Hippocampal formation (tissue), 2 donors: ENCODE results near the gene DCD.
"Not testable (repeated sequence)": the region's sequence is repeated elsewhere in the genome, so short reads cannot be mapped to it uniquely, and the experiment has no call there.

Source experiments
- DNase-seq, 2 donors: peaks; one replicate each; lab custom pipeline; 2025; lab: John Stamatoyannopoulos, UW

Gene DCD, protein sequence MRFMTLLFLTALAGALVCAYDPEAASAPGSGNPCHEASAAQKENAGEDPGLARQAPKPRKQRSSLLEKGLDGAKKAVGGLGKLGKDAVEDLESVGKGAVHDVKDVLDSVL

GRCh38 chr12:54648265-54648664 is at the start of gene DCD:
DCD (minus strand) TSS chr12:54648365; CDS start chr12:54648303, 62 bp downstream.
- no peak for DNase-seq

DNA sequence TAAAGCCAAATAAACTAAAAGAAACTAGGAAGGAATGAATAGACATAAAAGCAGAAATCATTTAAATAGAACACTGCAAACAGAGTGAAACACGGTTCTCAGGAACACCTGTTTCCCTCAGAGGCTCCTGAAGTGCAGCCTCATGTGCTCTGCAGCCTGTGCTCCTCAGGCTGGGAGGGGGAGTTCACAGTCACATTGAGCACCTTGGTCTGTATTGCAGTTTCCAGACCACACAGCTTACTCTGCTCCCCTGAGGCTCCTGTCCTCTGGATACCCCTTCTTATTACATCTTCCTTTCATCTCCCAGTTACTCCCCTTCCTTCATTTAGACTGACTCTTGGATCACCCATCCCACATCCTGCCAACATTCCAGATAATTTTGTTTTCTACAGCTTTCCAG is 49.7 kb upstream of the DCD start:
- DNase-seq = no peak

GRCh38 chr12:54692353-54692752 is 44.2 kb upstream of the DCD start:
- no peak for DNase-seq

- DNase-seq = no peak
Observed at GRCh38 chr12:54689984-54690383, 41.8 kb upstream of the DCD start.

DNA sequence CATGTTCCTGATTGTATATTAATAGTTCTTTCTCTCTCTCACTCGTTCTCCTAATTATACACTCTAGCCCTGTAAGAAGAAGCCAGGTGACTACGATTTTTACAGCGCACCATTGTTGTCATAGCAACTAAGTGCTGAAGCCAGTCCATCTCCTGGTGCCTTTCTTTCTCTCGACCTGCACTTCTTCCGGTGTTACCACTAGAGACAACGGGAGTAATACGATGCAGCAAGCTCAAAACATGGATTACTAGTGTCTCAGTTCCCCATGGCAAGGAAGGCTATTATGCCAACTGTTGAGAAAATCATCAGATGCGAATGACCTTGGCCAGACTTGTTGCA is 40.8 kb upstream of the DCD start:
- DNase-seq = no peak

DNA sequence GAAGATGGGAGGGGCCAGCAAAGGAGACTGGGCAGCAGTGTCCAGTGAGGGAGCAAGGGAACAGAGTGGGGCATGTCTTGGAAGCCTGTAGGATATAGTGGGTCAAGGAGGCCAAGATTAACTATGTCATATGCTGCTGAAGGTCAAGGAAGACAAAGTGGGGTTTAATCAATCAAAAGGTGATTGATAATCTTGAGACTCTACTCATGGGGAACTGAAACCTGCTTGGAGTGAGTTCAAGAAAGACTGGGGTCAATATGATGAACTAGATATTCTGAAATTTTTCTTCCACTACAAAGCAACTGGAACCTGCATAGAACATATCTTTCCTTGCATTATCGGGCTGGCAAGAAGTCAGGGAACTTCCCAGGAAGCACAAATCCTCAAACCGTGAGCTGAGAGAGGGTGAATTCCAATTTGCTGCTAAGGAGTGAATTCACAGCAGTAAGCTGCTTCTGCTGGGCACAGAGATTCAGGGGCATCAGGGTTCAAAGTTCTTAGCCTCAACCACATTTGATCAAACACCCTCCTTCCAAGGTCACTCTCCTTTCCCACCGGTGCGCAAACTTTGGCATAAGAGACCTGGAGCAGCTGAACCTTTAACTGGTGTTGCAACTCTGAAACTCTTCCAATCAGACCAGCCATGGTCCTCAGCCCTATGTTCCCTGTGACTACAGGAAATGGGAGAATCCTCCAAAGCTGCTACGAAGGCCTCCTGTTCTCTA is 40.3 kb upstream of the DCD start:
- DNase-seq = no peak

DNA sequence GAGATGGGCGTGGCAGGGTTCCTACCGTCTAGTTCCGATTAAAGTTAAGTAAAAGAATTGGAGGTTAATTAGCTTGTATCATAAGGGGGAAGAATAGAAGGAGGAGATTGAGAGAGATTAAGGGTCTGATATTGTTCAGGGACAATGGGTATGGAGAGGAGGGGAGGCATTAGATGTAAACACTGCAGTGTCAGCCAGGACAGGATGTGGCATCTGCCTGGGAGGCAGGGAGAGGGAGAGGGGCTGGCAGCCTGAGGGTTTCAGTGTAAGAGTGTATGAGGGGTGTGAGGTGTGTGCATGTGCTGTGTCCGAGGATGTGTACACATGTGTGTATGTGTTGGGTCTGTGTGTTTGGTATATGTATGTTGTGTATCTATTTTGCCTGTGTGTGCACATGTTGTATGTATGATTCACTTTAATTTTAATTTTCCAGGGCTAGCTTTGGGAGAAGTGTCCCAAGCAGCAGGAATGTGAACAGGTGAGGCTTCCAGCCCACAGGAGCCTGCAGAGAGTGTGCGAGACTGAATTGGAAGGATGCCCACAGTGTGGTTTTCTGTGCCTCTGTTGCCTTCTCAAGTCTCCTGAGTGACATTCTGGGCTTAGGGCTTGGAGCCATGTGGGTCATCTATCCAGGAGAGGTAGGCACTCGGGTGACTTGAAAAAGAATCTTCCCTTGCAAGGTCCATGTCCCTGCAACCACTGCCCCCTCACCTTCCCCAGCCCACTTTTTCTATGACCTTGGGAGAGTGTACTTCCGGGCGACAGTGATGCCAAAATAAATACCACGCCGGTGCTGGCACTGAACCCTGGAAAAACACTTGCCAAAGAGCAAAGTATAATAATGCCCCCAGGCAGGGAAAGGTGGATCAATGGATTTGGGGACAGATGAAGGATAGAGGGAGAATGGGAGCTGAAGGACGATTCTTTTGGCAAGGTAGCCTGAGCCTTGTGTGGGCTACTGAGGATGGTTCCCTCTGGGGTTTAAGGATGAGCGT is 36.8 kb upstream of the DCD start:
- no peak for DNase-seq

- DNase-seq = no peak
Observed at GRCh38 chr12:54683398-54683797, 35.2 kb upstream of the DCD start.

- no peak for DNase-seq
Observed at GRCh38 chr12:54682674-54683073, 34.5 kb upstream of the DCD start.

DNA sequence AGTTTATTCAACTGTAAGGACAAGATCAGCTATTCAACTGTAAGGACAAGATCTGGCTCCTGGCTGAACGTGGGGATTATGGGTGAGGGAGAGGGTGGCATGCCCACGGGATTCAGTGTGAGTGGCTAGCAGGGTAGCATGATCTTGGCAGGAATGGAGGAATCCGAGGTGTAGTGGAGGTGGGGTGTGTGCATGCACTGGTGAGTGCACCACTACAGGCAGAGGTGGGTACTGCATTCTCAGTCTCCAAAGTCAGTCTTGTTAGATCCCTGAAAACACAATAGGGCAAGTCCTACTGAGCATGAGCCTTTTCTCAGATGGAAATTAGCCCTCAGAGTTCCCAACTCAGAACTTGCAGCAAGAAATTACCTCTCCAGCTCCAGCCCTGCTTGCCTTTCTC is 32.2 kb upstream of the DCD start:
- no peak for DNase-seq

DNA sequence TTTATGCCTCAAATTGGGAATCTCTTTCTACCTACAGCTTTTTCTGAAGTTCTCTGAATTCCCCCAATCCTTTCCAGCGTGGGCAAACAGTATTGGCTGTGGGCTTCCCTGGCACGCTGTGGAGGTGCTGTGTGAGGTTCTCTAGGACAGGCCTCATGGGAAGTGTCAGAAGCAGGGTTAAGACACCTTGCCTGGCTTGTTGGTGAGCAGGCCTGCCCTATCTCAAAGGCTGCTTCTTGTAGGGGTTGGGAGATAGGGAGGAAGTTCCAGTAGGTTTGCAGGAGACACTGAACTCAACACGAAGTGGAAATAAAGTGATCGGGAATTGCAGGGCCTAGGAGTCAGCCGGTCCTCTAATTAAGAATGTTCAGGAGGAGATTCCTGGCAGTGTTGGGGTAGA is 30.0 kb upstream of the DCD start:
- DNase-seq = no peak

GRCh38 chr12:54667945-54668344 is 19.8 kb upstream of the DCD start:
- no peak for DNase-seq

DNA sequence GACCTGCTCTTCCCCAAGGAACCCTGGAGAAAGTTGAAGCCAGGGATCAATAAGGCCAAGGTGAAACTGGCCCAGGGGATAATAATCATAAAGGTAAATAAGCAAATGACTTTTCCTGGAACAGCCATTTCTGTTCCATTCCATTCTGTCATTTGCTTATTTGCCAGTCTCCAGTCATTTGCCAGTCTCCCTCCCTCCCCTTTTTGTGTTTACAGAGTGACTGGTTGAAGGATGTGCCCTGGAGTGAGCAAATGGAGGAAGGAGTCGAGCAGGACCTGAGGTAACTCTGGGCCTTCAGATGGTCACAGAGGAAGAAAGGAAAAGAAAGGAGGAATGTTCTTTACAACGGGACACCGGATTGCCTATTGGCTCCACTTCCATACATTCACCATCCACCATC is 17.8 kb upstream of the DCD start:
- no peak for DNase-seq

DNA sequence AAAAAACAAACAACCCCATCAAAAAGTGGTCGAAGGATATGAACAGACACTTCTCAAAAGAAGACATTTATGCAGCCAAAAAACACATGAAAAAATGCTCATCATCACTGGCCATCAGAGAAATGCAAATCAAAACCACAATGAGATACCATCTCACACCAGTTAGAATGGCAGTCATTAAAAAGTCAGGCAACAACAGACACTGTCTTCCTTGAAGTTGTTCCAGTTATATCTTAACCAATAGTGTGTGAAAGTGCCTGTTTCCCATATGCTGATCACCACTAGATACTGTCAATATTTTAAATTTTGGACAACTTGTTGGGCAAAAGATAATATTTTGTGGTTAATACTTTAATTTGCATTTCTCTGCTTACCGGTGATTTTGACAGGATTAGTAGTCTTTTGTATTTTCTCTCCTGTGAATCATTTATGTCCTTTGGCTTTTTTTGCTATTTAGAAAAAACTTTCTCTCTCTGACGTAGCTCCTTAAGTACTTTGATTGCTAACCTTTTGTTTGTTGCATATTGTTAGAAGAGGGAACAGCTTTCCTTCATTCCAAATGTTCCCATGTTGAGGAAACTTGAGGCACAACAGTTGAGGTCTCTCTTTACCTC is 17.0 kb upstream of the DCD start:
- DNase-seq = not testable (repeated sequence)

- no peak for DNase-seq
Observed at GRCh38 chr12:54663603-54664002, 15.4 kb upstream of the DCD start.

GRCh38 chr12:54662026-54662425 is 13.9 kb upstream of the DCD start:
- DNase-seq = no peak

DNA sequence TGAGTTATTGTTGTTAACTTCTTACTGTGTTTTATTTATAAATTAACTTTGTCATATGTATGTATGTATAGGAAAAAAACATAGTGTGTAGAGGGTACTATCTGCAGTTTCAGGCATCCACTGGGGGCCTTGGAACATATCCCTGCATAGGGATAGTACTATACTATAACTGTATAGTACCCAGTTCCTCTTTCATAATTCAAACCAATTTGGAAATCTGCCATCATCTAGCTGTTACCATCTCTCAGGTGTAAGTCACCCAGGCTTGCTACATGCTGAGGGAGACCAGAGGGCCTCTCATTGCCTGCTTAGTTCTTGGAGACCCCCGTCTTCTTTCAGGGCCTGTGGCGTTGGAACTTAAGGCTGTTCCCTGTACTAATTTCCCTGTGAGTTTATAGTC is 12.9 kb upstream of the DCD start:
- DNase-seq = no peak

DNA sequence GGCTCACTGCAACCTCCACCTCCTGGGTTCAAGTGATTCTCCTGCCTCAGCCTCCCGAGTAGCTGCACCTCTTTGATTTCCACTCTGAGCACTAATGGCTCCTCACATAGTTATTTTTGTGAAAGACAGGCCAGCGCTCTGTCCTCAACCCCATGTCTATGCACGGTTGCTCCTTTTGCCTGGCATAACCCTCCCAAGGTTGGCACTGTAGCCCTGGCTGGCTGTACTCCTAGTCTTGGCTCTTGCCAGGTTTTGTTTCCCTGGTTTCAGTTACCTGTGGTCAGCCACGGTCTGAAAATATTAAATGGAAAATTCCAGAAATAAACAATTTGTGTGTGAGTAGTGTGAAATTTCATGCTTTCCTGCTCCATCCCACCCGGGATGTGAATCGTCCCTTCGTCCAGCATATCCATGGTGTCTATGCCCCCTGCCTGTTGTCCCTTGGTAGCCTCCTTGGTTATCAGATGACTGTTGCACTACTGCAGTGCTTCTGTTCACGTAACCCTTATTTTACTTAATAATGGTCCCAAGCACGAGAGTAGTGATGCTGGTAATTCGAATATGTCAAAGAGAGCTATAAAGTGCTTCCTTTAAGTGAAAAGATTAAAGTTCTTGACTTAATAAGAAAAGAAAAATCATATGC is 12.3 kb upstream of the DCD start:
- no peak for DNase-seq

DNA sequence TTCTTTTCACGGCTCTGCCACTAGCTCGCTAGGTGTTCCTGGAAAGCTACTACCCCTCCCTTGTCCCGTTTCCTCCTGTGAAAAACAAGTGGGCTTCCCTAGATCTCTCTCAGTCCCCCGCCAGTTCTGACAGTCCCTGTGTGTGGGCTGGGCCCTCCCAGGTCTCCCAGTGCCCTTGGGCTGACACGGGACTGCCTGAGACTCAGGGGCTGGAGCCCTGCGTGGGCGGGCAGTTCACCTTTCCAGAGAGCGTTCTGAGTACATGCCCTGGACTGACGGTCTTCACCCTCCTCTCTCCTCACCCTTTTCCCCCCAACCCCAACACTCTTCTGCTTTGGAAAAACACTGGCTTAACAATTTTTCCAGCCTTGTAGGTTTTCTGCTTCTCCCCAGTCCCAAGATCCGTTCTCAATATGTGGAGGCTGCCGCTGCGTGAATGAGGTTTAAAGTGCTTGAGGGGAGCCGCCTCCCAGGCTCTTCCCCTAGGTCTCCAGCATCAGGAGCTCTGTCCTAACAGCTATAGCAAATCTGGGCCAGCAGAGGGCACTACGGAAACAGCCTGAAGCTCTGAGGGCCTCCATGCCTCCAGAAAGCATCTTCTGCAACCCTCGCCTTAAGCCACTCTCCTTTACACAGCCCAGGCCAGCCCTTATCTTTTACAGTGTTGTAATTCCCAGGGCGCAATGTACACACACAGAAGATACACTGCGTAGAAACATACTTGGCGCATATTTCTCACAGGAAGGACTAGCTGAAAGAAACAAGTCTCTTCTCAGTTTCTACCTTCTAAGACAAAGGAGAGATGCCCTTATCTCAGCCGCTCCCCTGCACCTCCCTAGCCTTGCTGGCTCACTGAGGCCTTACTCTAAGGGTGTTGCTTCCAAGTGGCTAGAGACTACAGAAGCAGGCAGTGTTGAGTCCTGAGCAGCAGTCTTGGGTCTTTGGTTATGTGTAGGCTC is 10.4 kb upstream of the DCD start:
- DNase-seq = no peak

- no peak for DNase-seq
Observed at GRCh38 chr12:54657105-54657607, 9.0 kb upstream of the DCD start.

- DNase-seq = no peak
Observed at GRCh38 chr12:54654926-54655325, 6.8 kb upstream of the DCD start.
